ENCODE results near the gene CLECL1. TPM values are rescaled to one million over a fixed set of nuclear protein-coding genes. Genes with fewer than 3 reads are reported as not detected.
"Not testable (repeated sequence)": the region's sequence is repeated elsewhere in the genome, so short reads cannot be mapped to it uniquely, and the experiment has no call there.

Gene CLECL1
- total RNA-seq, 4 donors from 2014 or later: 1.9 TPM; not detected in 3

DNA sequence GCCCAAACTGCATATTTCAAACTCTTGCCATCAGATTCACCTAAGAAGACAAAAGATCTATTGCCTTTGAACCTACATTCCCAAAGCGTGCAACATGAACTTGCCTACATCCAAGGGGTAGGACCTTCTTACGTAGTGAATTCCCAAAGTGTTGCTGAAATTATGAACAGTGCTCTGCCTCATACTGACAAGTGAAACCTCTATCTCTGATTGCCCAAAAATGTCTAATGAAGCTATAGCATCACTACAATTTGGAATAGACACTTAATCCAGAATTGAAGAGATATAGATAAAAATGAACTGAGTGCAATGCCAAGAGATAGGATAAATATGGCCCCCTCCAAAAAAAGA is 32.3 kb downstream of the CLECL1 start:
- Histone ChIP-seq H3K9me3 (peaks cover 0 to 3% of the 10 kb centered on the region in 2 donors), H3K4me3 (no peak overlapping the region), H3K27me3 (no peaks in the 10 kb centered on the region), H3K4me1 (no peaks in the 10 kb centered on the region), H3K36me3 (no peaks in the 10 kb centered on the region), H3K27ac (peak overlapping the region; percentile 22 to 54)
- intact Hi-C loops (cut with DNase I; ENCODE audit: low total_unique reads): loop anchor here (10.0 kb wide), 1 partner anchor 66 kb away; no protein-coding TSS in a partner anchor
- DNase-seq: no peak
- TF ChIP-seq, protein P1, sequence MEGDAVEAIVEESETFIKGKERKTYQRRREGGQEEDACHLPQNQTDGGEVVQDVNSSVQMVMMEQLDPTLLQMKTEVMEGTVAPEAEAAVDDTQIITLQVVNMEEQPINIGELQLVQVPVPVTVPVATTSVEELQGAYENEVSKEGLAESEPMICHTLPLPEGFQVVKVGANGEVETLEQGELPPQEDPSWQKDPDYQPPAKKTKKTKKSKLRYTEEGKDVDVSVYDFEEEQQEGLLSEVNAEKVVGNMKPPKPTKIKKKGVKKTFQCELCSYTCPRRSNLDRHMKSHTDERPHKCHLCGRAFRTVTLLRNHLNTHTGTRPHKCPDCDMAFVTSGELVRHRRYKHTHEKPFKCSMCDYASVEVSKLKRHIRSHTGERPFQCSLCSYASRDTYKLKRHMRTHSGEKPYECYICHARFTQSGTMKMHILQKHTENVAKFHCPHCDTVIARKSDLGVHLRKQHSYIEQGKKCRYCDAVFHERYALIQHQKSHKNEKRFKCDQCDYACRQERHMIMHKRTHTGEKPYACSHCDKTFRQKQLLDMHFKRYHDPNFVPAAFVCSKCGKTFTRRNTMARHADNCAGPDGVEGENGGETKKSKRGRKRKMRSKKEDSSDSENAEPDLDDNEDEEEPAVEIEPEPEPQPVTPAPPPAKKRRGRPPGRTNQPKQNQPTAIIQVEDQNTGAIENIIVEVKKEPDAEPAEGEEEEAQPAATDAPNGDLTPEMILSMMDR (IDR thresholded peaks at IDR 0.05): no peak
- TF ChIP-seq POLR2A (IDR thresholded peaks at IDR 0.05): no peak

DNA sequence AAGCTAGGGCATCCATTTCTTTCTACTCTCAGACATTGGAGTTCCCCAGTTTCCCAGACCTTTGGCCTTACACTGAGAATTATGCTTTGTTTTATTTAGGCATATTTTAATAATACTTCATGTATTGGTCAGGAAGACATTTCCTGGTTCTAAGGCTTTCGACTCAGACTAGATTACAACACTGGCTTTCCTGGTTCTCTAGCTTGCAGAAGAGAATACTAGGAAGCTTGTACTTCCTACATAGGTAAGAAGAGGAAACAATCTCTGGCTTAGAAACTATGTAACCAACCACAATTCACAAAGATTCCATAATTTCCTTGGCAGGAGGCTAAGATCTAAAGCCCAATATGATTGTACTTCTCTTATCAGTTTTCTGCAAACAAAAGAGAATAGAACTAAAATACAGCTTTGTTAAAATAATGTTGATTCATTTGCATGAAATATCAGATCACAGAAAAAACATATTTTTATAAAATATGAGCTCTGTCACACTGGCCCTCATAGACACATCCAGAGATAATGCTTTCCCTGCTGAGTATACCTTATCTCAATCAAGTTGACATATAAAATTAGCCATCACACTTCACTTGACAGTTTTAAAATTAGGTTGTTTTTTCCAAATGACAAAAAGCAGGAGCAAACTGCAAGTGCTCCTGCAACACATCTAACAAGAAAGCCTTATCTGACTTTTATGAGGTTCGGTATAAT is 32.8 kb downstream of the CLECL1 start:
- Histone ChIP-seq H3K27me3 (no peaks in the 10 kb centered on the region), H3K36me3 (no peaks in the 10 kb centered on the region), H3K4me3 (no peak overlapping the region), H3K27ac (peak overlapping the region; percentile 30 to 54), H3K9me3 (peaks cover 0 to 3% of the 10 kb centered on the region in 2 donors), H3K4me1 (no peaks in the 10 kb centered on the region)
- no peak for DNase-seq
- no peak for TF ChIP-seq POLR2A (IDR thresholded peaks at IDR 0.05)
- TF ChIP-seq, protein P1 (IDR thresholded peaks at IDR 0.05): no peak
- intact Hi-C loops (cut with DNase I; ENCODE audit: low total_unique reads): loop anchor here (10.0 kb wide), 1 partner anchor 65 kb away; no protein-coding TSS in a partner anchor

DNA sequence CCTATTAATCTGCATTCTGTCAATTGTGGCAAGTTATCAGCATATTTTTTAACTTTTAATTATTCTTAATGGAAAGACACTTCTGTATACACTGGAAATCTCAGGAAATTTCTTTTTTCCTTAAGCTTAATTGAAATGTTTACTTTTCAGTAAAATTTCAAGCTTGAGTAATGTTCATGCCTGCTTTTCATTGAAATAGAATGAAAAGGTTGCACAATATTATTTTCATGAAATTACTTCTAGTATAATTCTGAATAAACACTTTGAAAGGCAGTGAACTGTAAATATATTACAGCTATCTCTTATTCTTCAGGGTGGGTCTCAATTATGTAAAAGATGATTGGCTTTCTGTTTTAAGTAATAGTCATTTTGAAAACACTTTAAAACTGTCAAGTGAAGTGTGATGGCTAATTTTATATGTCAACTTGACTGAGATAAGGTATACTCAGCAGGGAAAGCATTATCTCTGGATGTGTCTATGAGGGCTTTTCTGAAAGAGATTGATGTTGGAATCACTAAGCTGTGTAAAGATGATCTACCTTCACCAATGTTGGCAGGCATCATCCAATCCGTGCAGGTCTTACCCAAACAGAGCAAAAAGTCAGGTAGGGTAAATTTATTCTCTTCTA is 33.5 kb downstream of the CLECL1 start:
- Histone ChIP-seq H3K36me3 (no peaks in the 10 kb centered on the region), H3K4me1 (no peaks in the 10 kb centered on the region), H3K27me3 (no peaks in the 10 kb centered on the region), H3K4me3 (no peak overlapping the region), H3K27ac (peak overlapping the region; percentile 30 to 54), H3K9me3 (peaks cover 0 to 3% of the 10 kb centered on the region in 2 donors)
- TF ChIP-seq, protein P1 (IDR thresholded peaks at IDR 0.05): no peak
- TF ChIP-seq POLR2A (IDR thresholded peaks at IDR 0.05): no peak
- DNase-seq: no peak
- intact Hi-C loops (cut with DNase I; ENCODE audit: low total_unique reads): no loop called here

DNA sequence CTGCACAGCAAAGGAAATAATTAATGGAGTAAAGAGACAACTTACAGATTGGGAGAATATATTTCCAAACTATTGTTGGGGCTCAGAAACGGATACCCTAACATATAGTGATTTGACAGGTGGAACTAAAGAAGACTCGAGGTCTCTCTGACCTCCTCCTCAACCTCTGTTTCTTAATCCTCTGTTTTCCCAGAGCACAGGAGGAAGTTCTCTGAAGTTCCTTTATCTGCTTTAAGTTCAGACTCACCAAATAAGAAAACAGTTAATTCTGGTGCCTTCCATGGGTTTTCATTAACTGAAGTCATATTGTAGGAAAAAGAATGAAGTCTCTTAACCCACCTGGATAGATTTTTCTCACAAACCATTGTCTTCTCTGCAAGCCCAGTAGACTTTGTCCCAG is 34.2 kb downstream of the CLECL1 start:
- intact Hi-C loops (cut with DNase I; ENCODE audit: low total_unique reads): no loop called here
- no peak for TF ChIP-seq POLR2A (IDR thresholded peaks at IDR 0.05)
- TF ChIP-seq, protein P1 (IDR thresholded peaks at IDR 0.05): no peak
- DNase-seq: no peak
- no peaks in the 10 kb centered on the region for H3K27me3 ChIP-seq
- H3K36me3 ChIP-seq: no peaks in the 10 kb centered on the region
- peaks cover 0 to 3% of the 10 kb centered on the region in 2 donors for H3K9me3 ChIP-seq
- no peak overlapping the region for H3K4me3 ChIP-seq
- no peaks in the 10 kb centered on the region for H3K4me1 ChIP-seq
- peak overlapping the region in 1 of 2 donors; percentile 54 for H3K27ac ChIP-seq

DNA sequence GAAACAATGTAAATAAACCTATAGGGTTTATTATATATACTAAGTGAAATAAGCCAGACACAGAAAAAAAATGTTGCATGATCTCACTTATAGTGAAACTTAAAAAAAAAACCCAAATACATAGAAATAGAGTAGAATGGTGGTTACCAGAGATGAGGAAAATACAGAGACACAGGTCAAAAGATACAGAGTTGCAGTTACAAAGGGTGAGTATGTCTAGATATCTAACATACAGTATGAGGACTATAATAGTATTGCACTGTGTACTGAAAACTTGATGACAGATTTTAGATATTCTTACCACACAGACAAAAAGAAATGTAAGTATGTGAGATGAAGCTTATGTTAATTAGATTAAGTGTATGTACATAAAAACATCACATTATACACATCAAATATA is 35.3 kb downstream of the CLECL1 start:
- Histone ChIP-seq H3K27ac (no peak overlapping the region), H3K9me3 (peaks cover 0 to 3% of the 10 kb centered on the region in 2 donors), H3K36me3 (no peaks in the 10 kb centered on the region), H3K27me3 (no peaks in the 10 kb centered on the region), H3K4me3 (no peak overlapping the region), H3K4me1 (no peaks in the 10 kb centered on the region)
- DNase-seq: no peak
- no peak for TF ChIP-seq POLR2A (IDR thresholded peaks at IDR 0.05)
- TF ChIP-seq, protein P1 (IDR thresholded peaks at IDR 0.05): no peak
- intact Hi-C loops (cut with DNase I; ENCODE audit: low total_unique reads): no loop called here

DNA sequence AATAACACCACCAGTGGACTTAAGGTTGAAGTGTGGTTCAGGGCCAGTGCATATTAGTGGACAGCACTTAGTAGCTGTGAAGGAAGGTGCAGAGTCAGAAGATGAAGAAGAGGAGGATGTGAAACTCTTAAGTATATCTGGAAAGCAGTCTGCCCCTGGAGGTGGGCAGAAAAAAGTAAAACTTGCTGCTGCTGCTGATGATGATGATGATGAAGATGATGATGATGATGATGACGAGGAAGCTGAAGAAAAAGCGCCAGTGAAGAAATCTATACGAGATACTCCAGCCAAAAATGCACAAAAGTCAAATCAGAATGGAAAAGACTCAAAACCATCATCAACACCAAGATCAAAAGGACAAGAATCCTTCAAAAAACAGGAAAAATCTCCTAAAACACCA is 37.2 kb downstream of the CLECL1 start:
- H3K4me1 ChIP-seq; H3K27me3 ChIP-seq; H3K36me3 ChIP-seq; H3K27ac ChIP-seq; H3K9me3 ChIP-seq; intact Hi-C loops (cut with DNase I; ENCODE audit: low total_unique reads); DNase-seq; H3K4me3 ChIP-seq: not testable (repeated sequence)

DNA sequence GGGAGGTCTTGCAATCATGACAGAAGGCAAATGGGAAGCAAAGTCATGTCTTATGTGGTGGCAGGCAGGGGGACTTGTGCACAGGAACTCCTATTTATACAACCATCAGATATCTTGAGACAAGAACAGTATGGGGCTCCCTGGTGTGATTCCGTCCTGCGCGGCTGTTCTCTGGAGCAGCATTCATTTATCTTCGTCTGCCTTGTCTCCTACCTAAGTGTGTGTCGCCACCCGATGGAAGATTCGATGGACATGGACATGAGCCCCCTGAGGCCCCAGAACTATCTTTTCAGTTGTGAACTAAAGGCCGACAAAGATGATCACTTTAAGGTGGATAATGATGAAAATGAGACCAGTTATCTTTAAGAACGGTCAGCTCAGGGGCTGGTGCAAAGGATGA is 37.7 kb downstream of the CLECL1 start:
- H3K4me1 ChIP-seq; intact Hi-C loops (cut with DNase I; ENCODE audit: low total_unique reads); H3K4me3 ChIP-seq; H3K9me3 ChIP-seq; H3K27me3 ChIP-seq; DNase-seq; H3K27ac ChIP-seq; H3K36me3 ChIP-seq: not testable (repeated sequence)

Measured in uterus (tissue), 4 donors.